Esophagus squamous epithelium (tissue), 4 donors: ENCODE measurements around the gene SPON2.

Experiments used
- POLR2A ChIP-seq, 4 donors: fragments of 450-650 bp; IDR thresholded peaks; one replicate each; pipeline ENCODE4 v1.6.1; 2017; ENCODE audit warnings: antibody characterized with exemption in 4 of 4, mild to moderate bottlenecking in 4 of 4, moderate library complexity in 3 of 4
- TF ChIP-seq, protein P1 (sequence below), 6 experiments: fragments of 450-650 bp in 4 of 6; fragments of 200-600 bp in 2 of 6; sonication (generic) in 2 of 6; IDR thresholded peaks; one replicate each; pipeline ENCODE4 v1.5.1; 2016 to 2019; ENCODE audit warnings: antibody characterized with exemption in 6 of 6, mild to moderate bottlenecking in 4 of 6, moderate library complexity in 4 of 6

- TF ChIP-seq, protein P1, sequence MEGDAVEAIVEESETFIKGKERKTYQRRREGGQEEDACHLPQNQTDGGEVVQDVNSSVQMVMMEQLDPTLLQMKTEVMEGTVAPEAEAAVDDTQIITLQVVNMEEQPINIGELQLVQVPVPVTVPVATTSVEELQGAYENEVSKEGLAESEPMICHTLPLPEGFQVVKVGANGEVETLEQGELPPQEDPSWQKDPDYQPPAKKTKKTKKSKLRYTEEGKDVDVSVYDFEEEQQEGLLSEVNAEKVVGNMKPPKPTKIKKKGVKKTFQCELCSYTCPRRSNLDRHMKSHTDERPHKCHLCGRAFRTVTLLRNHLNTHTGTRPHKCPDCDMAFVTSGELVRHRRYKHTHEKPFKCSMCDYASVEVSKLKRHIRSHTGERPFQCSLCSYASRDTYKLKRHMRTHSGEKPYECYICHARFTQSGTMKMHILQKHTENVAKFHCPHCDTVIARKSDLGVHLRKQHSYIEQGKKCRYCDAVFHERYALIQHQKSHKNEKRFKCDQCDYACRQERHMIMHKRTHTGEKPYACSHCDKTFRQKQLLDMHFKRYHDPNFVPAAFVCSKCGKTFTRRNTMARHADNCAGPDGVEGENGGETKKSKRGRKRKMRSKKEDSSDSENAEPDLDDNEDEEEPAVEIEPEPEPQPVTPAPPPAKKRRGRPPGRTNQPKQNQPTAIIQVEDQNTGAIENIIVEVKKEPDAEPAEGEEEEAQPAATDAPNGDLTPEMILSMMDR (IDR thresholded peaks at IDR 0.05): no peak
- no peak for TF ChIP-seq POLR2A (IDR thresholded peaks at IDR 0.05)
These were observed 20.1 kb downstream of the SPON2 start for GRCh38 chr4:1152290-1152689.
